Pancreas (tissue), 10 donors: Measurements from ENCODE around the gene KRT7. TPM values are rescaled to one million over a fixed set of nuclear protein-coding genes. Genes with fewer than 3 reads are reported as not detected.

Source experiments
- ATAC-seq, 4 donors: fragments of 200-7000 bp; cut with Tn5 transposase; one replicate each; pipeline versions ENCODE4 v1.8.0 to v1.9.1; 2020; ENCODE audit warnings: mild to moderate bottlenecking in 4 of 4, moderate library complexity in 4 of 4
- DNase-seq, 6 donors: peaks; one replicate each; pipeline ENCODE4 v3.0.0-alpha.2; 2020
- FAIRE-seq: peaks from 2 replicates; lab custom pipeline; 2012; peaks lifted over from hg19 to GRCh38; lab: Jason Lieb, UNC
- H3K27ac ChIP-seq, 4 donors: fragments of 200-600 bp; sonication (generic); 1 replicate in 3 of 4; 2 replicates in 1 of 4; pipeline versions ENCODE4 v1.5.0 to v1.8.0; 2020
- H3K27me3 ChIP-seq, 4 donors: fragments of 200-600 bp; one replicate each; pipeline ENCODE4 v1.8.0; 2021
- H3K36me3 ChIP-seq, 3 donors: fragments of 200-600 bp; sonication (generic) in 1 of 3; one replicate each; pipeline versions ENCODE4 v1.5.0 to v1.8.0; 2020 to 2021
- H3K4me1 ChIP-seq, 3 donors: fragments of 200-600 bp; one replicate each; pipeline ENCODE4 v1.8.0; 2021
- H3K4me3 ChIP-seq, 4 donors: fragments of 200-600 bp; sonication (generic) in 2 of 4; one replicate each; pipeline versions ENCODE4 v1.5.0 to v1.8.0; 2020 to 2021
- H3K9me3 ChIP-seq, 4 donors: fragments of 200-600 bp; one replicate each; pipeline ENCODE4 v1.8.0; 2021
- WGBS, 2 donors: extraction: QIAGEN DNeasy Blood & Tissue Kit; methylation state at CpG; one replicate each; pipeline ENCODE4 v1.1.7; 2013; 5-methylcytosine and 5-hydroxymethylcytosine counted together
- intact Hi-C, 3 donors: fragments of 100-400 bp; cut with DNase I; formaldehyde crosslinking; loops; one replicate each; pipeline versions ENCODE4 v1.11.1 to v1.14.2; 2022
- polyA plus RNA-seq, 2 donors: library from polyadenylated mRNA; stranded (reverse); fragments of 200-250 nt; gene quantifications; one replicate each; pipeline ENCODE4 v1.2.3, GENCODE V29; 2013
- total RNA-seq, 6 donors: library from RNA; stranded (reverse); fragmentation: NEBNext Ultra II Directional in 4 of 6; extraction: Animal tissue kit (Norgen Biotek cat#: 25700) in 4 of 6; gene quantifications; one replicate each; pipeline versions ENCODE4 v1.2.1 to v1.2.4, GENCODE V29; 2021 to 2023
- TF ChIP-seq, protein P1 (sequence below), 4 donors: fragments of 200-600 bp; sonication (generic) in 3 of 4; IDR thresholded peaks; one replicate each; pipeline versions ENCODE4 v1.5.0 to v1.8.0; 2021; ENCODE audit warnings: antibody characterized with exemption in 4 of 4
- donor health status: healthy with polysubstance abuse.
- donor health status: DM: no; HTN: no; CAD: no; lungs with moderate emphysema.
- donor health status: DM: no; HTN: no; CAD: no.
- donor health status: control.
- donor health status: control.
- donor health status: Bipolar disorder and iron deficiency.
- donor health status: DM: yes; HTN: yes; CAD: no.
- donor health status: DM: no; HTN: no; CAD: no.
- donor health status: DM: no; HTN: no; CAD: no.
- donor health status: DM: yes; HTN: yes; CAD: no.

KRT7 gene
- total and polyA plus RNA-seq, 8 donors: 57.5 to 336 (median 116) TPM

GRCh38 chr12:52220477-52220876, 12.6 kb upstream of the KRT7 start:
- Histone ChIP-seq H3K4me1 (peaks cover 43 to 70% (median 46%) of the 10 kb centered on the region in 3 donors), H3K4me3 (no peak overlapping the region), H3K36me3 (no peaks in the 10 kb centered on the region), H3K27me3 (no peaks in the 10 kb centered on the region), H3K27ac (no peak overlapping the region), H3K9me3 (no peaks in the 10 kb centered on the region)
- TF ChIP-seq, protein P1, sequence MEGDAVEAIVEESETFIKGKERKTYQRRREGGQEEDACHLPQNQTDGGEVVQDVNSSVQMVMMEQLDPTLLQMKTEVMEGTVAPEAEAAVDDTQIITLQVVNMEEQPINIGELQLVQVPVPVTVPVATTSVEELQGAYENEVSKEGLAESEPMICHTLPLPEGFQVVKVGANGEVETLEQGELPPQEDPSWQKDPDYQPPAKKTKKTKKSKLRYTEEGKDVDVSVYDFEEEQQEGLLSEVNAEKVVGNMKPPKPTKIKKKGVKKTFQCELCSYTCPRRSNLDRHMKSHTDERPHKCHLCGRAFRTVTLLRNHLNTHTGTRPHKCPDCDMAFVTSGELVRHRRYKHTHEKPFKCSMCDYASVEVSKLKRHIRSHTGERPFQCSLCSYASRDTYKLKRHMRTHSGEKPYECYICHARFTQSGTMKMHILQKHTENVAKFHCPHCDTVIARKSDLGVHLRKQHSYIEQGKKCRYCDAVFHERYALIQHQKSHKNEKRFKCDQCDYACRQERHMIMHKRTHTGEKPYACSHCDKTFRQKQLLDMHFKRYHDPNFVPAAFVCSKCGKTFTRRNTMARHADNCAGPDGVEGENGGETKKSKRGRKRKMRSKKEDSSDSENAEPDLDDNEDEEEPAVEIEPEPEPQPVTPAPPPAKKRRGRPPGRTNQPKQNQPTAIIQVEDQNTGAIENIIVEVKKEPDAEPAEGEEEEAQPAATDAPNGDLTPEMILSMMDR (IDR thresholded peaks at IDR 0.05): no peak
- WGBS, 2 donors: 68 to 81% methylated on average over 3 of the region's 3 CpGs
- peak in 1 of 6 donors; percentile 24 for DNase-seq
- no peak for ATAC-seq
- intact Hi-C loops: no loop called here
- FAIRE-seq: no peak

- H3K4me1 ChIP-seq: peaks cover 43 to 64% (median 46%) of the 10 kb centered on the region in 3 donors
- 35 to 40% methylated on average over 4 of the region's 4 CpGs for WGBS, 2 donors
- no peak overlapping the region for H3K4me3 ChIP-seq
- no peaks in the 10 kb centered on the region for H3K36me3 ChIP-seq
- no peaks in the 10 kb centered on the region for H3K27me3 ChIP-seq
- H3K27ac ChIP-seq: peak overlapping the region in 2 of 4 donors; percentile 75
- DNase-seq: no peak
- no peaks in the 10 kb centered on the region for H3K9me3 ChIP-seq
- intact Hi-C loops: no loop called here
- no peak for FAIRE-seq
- TF ChIP-seq, protein P1 (IDR thresholded peaks at IDR 0.05): no peak
- no peak for ATAC-seq
Measured at GRCh38 chr12:52221070-52221781, 11.8 kb upstream of the KRT7 start.

DNA sequence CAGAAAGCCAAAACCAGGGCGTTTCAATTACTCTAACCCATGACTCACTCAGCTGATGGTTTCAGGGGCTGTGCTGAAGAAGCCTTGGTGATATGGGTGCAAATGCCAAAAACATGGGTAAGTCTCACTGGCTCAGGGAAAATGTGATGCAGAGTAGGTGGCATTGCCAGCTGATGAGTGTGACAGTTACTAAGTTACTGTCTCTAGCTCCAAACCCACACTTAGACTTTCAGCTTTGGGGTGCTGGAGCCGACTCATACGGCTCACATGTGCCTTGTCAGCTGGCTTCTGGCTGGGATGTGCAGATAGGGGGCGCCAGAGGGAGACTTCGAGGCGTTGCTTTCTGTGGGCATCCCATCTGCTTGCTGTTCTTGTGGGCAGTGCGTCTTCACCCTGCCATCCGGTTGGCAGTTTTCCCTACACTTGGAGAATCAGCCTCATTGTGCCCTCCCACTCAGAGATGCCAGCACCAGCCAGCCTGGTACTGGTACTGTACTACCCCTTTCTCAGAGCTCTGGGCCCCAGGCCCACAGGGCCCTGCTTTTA, 11.1 kb upstream of the KRT7 start:
- intact Hi-C loops: no loop called here
- Histone ChIP-seq H3K4me3 (no peak overlapping the region), H3K27ac (peak overlapping the region in 3 of 4 donors; percentile 17 to 75 (median 75)), H3K4me1 (peaks cover 39 to 56% (median 42%) of the 10 kb centered on the region in 3 donors), H3K36me3 (no peaks in the 10 kb centered on the region), H3K9me3 (no peaks in the 10 kb centered on the region), H3K27me3 (no peaks in the 10 kb centered on the region)
- DNase-seq (peak; percentile 68 to 86 (median 80)), FAIRE-seq (no peak), ATAC-seq (peak; percentile 51 to 71 (median 66))
- 15 to 16% methylated on average over 8 of the region's 8 CpGs for WGBS, 2 donors
- TF ChIP-seq, protein P1 (IDR thresholded peaks at IDR 0.05): peak; percentile 17 to 55 (median 46)

DNA sequence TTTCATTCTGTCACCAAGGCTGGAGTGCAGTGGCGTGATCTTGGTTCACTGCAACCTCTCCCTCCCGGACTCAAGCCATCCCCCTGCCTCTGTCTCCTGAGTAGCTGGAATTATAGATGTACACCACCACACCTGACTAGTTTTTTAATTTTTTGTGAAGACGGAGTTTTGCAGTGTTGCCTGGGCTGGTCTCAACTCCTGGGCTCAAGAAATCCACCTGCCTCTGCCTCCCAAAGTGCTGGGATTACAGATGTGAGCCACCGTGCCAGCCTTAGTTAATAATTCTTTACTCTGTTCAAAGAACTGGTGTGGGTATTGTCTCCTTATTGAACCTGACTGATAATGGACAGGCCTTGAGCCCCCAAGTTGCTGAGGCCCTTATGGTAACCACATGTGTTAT, 10.4 kb upstream of the KRT7 start:
- H3K27ac ChIP-seq: peak overlapping the region in 3 of 4 donors; percentile 17 to 75 (median 75)
- DNase-seq: peak in 2 of 6 donors; percentile 3 to 39
- FAIRE-seq: no peak

More for the DNA sequence above, 10.4 kb upstream of the KRT7 start:
- Histone ChIP-seq H3K27me3 (no peaks in the 10 kb centered on the region), H3K4me3 (no peak overlapping the region), H3K9me3 (no peaks in the 10 kb centered on the region), H3K4me1 (peaks cover 33 to 49% (median 35%) of the 10 kb centered on the region in 3 donors), H3K36me3 (no peaks in the 10 kb centered on the region)
- TF ChIP-seq, protein P1 (IDR thresholded peaks at IDR 0.05): no peak
- intact Hi-C loops: no loop called here
- peak; percentile 29 to 71 (median 67) for ATAC-seq
- 40 to 45% methylated on average over 4 of the region's 4 CpGs for WGBS, 2 donors
